ENCODE data around the gene ADGRV1. TPM values are rescaled to one million over a fixed set of nuclear protein-coding genes. Genes with fewer than 3 reads are reported as not detected.

ADGRV1 gene
- total RNA-seq, 4 donors from 2014 or later = 0.39 to 1.9 (median 1.00) TPM

DNA sequence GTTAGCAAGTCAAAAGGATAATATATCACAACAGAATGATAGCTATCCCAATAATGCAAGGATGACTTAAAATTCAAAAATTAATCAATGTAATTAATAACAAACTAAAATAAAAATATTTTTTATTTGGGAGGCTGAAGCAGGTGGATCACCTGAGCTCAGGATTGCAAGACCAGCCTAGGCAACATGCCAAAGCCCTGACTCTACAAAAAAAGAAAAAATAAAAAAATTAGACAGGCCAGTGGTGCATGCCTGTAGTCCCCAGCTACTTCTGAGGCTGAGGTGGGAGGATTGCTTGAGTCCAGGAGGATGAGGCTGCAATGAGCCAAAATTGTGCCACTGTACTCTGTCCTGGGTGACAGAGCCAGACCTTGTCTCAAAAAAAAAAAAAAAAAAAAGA lies 399.3 kb downstream of the ADGRV1 start:
- DNase-seq (ENCODE audit: low spot score in 2 of 2) = no peak
- no peak overlapping the region for H3K27ac ChIP-seq
- no peaks in the 10 kb centered on the region for H3K4me1 ChIP-seq
- TF ChIP-seq EP300 (IDR thresholded peaks at IDR 0.05) (no peak), POLR2A (IDR thresholded peaks at IDR 0.05) (no peak), CTCF (IDR thresholded peaks at IDR 0.05) (no peak)
- no peak overlapping the region for H3K4me3 ChIP-seq
- H3K9me3 ChIP-seq = no peaks in the 10 kb centered on the region
- no peaks in the 10 kb centered on the region for H3K27me3 ChIP-seq
- H3K36me3 ChIP-seq = no peaks in the 10 kb centered on the region

DNA sequence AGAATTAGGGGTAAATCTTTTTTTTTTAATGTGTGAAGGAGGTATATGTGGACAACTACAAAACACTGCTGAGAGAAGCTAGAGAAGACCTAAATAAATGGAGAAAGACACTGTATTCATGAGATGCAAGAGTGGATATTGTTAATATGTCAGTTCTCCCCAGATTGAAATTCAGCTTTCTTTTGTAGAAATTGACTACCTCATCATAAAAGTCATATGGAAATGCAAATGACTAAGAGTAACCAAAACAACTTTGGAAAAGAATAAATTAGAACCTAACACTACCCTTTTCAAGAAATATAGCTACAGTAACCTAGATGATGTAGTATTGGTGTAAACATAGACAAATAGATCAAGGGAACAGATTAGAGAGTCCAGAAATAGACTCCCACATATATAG lies 400.7 kb downstream of the ADGRV1 start:
- Histone ChIP-seq H3K4me1 (no peaks in the 10 kb centered on the region), H3K9me3 (no peaks in the 10 kb centered on the region), H3K4me3 (no peak overlapping the region), H3K36me3 (no peaks in the 10 kb centered on the region), H3K27ac (no peak overlapping the region), H3K27me3 (no peaks in the 10 kb centered on the region)
- no peak for DNase-seq (ENCODE audit: low spot score in 2 of 2)
- TF ChIP-seq EP300 (IDR thresholded peaks at IDR 0.05) = no peak
- TF ChIP-seq CTCF (IDR thresholded peaks at IDR 0.05) = no peak
- no peak for TF ChIP-seq POLR2A (IDR thresholded peaks at IDR 0.05)

GRCh38 chr5:90962481-90962880 lies 403.9 kb downstream of the ADGRV1 start:
- no peak for DNase-seq (ENCODE audit: low spot score in 2 of 2)
- TF ChIP-seq CTCF (IDR thresholded peaks at IDR 0.05) = no peak
- TF ChIP-seq POLR2A (IDR thresholded peaks at IDR 0.05) = no peak
- TF ChIP-seq EP300 (IDR thresholded peaks at IDR 0.05) = no peak
- H3K9me3 ChIP-seq = no peaks in the 10 kb centered on the region
- H3K4me3 ChIP-seq = no peak overlapping the region
- no peak overlapping the region for H3K27ac ChIP-seq
- H3K4me1 ChIP-seq = no peaks in the 10 kb centered on the region
- no peaks in the 10 kb centered on the region for H3K36me3 ChIP-seq
- no peaks in the 10 kb centered on the region for H3K27me3 ChIP-seq

- Histone ChIP-seq H3K9me3 (peaks cover 0 to 6% (median 0%) of the 10 kb centered on the region in 4 donors), H3K27me3 (no peaks in the 10 kb centered on the region), H3K27ac (no peak overlapping the region), H3K36me3 (peaks cover 0 to 4% (median 0%) of the 10 kb centered on the region in 3 donors), H3K4me3 (no peak overlapping the region), H3K4me1 (no peaks in the 10 kb centered on the region)
- WGBS, 2 donors = 94 to 95% methylated on average over 7 of the region's 7 CpGs
- no peak for DNase-seq (ENCODE audit: low spot score in 2 of 2)
- no peak for TF ChIP-seq CTCF (IDR thresholded peaks at IDR 0.05)
Observed at GRCh38 chr5:90965110-90965685, 406.6 kb downstream of the ADGRV1 start.

DNA sequence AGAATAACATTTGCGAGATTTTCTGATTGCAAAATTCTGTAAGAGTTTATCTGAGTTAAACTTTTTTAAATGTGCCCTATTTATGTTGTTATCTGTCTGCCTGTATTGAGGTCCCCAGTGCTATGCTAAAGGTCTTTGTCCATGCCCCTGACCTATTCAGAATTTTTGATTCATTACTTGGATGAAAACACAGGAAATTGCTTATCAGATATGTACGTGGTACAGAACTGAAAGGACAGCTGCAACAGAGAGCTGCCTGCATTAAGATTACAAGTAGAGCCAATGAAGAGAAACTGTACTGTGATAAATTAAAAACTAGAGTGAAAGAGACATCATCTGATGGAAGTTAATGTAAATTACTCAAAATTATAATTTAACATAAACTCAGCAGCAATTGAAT lies 408.8 kb downstream of the ADGRV1 start:
- Histone ChIP-seq H3K27me3 (no peaks in the 10 kb centered on the region), H3K36me3 (peaks cover 0 to 4% (median 0%) of the 10 kb centered on the region in 3 donors), H3K27ac (no peak overlapping the region), H3K4me3 (no peak overlapping the region), H3K4me1 (no peaks in the 10 kb centered on the region), H3K9me3 (peaks cover 0 to 6% (median 0%) of the 10 kb centered on the region in 4 donors)
- 47 to 52% methylated on average over 2 of the region's 2 CpGs for WGBS, 2 donors
- no peak for DNase-seq (ENCODE audit: low spot score in 2 of 2)
- TF ChIP-seq POLR2A (IDR thresholded peaks at IDR 0.05) (no peak), CTCF (IDR thresholded peaks at IDR 0.05) (no peak), EP300 (IDR thresholded peaks at IDR 0.05) (no peak)

Data from tibial nerve (tissue), 4 donors.